ENCODE measurements around the gene KRTAP1-3. TPM values are rescaled to one million over a fixed set of nuclear protein-coding genes. Genes with fewer than 3 reads are reported as not detected.
"Not testable (repeated sequence)": the region's sequence is repeated elsewhere in the genome, so short reads cannot be mapped to it uniquely, and the experiment has no call there.

The KRTAP1-3 gene
- total RNA-seq (not detected), polyA plus RNA-seq (ENCODE audit: insufficient read length in 6 of 6) (not detected)
- long read RNA-seq, donor 1 = 0 reads
- long read RNA-seq, donor 2 = 0 reads
- long read RNA-seq, donor 3 = 0 reads
- long read RNA-seq, donor 4 = 0 reads
- long read RNA-seq, donor 5, partial matches to known transcripts = 0 of 1 reads
- long read RNA-seq, donor 5, other reads (novel, unspliced or antisense) = 0 of 1 reads
- long read RNA-seq, donor 6, partial matches to known transcripts = 0 of 1 reads
- long read RNA-seq, donor 6, other reads (novel, unspliced or antisense) = 0 of 1 reads
- long read RNA-seq, donor 7 = 0 reads
- long read RNA-seq, donor 8 = 0 reads
- long read RNA-seq, donor 9 = 0 reads
- long read RNA-seq, donor 10 = 0 reads
- long read RNA-seq, donor 11 = 0 reads
- long read RNA-seq, donor 12 = 0 reads

- H3K27ac ChIP-seq; H3K4me3 ChIP-seq; H3K36me3 ChIP-seq; ATAC-seq; H3K4me1 ChIP-seq; H3K9me3 ChIP-seq; DNase-seq; intact Hi-C loops (cut with DNase I): not testable (repeated sequence)
- peaks cover 0 to 17% of the 10 kb centered on the region in 2 donors for H3K27me3 ChIP-seq
These were observed at the start of gene KRTAP1-3 for GRCh38 chr17:41034346-41034935. Gene KRTAP1-3, minus strand, starts transcription at chr17:41034874. Its CDS starts 53 bp downstream, at chr17:41034821.

- H3K27me3 ChIP-seq; H3K4me1 ChIP-seq; ATAC-seq; H3K4me3 ChIP-seq; intact Hi-C loops (cut with DNase I); H3K27ac ChIP-seq; H3K9me3 ChIP-seq; H3K36me3 ChIP-seq; DNase-seq: not testable (repeated sequence)
These were observed 49.6 kb upstream of the KRTAP1-3 start, which contains the start of gene KRTAP4-7 for GRCh38 chr17:41084100-41084856. Gene KRTAP4-7, plus strand, starts transcription at chr17:41084150. Its CDS starts 57 bp downstream, at chr17:41084207.

GRCh38 chr17:41083427-41083826, 48.8 kb upstream of the KRTAP1-3 start:
- H3K9me3 ChIP-seq; intact Hi-C loops (cut with DNase I); H3K36me3 ChIP-seq; DNase-seq; H3K4me3 ChIP-seq; H3K27ac ChIP-seq; H3K27me3 ChIP-seq; H3K4me1 ChIP-seq: not testable (repeated sequence)
- ATAC-seq = peak; percentile 64

GRCh38 chr17:41082626-41083025, 48.0 kb upstream of the KRTAP1-3 start:
- no peak for TF ChIP-seq CTCF (IDR thresholded peaks at IDR 0.05)
- ATAC-seq (no peak), DNase-seq (no peak)
- Histone ChIP-seq H3K27me3 (no peaks in the 10 kb centered on the region), H3K9me3 (no peaks in the 10 kb centered on the region), H3K36me3 (no peaks in the 10 kb centered on the region), H3K4me3 (no peak overlapping the region), H3K27ac (no peak overlapping the region), H3K4me1 (no peaks in the 10 kb centered on the region)
- intact Hi-C loops (cut with DNase I) = no loop called here

- no peaks in the 10 kb centered on the region for H3K9me3 ChIP-seq
- ATAC-seq = no peak
- peaks cover 0 to 5% of the 10 kb centered on the region in 2 donors for H3K27me3 ChIP-seq
- H3K36me3 ChIP-seq = no peaks in the 10 kb centered on the region
- H3K27ac ChIP-seq = no peak overlapping the region
- no peak overlapping the region for H3K4me3 ChIP-seq
- DNase-seq = no peak
- no peak for TF ChIP-seq CTCF (IDR thresholded peaks at IDR 0.05)
- H3K4me1 ChIP-seq = no peaks in the 10 kb centered on the region
- intact Hi-C loops (cut with DNase I) = no loop called here
These were observed 42.1 kb upstream of the KRTAP1-3 start for GRCh38 chr17:41076788-41077187.

GRCh38 chr17:41073676-41074075, 39.0 kb upstream of the KRTAP1-3 start:
- intact Hi-C loops (cut with DNase I) = no loop called here
- ATAC-seq = no peak
- TF ChIP-seq CTCF (IDR thresholded peaks at IDR 0.05) = no peak

More at GRCh38 chr17:41073676-41074075, 39.0 kb upstream of the KRTAP1-3 start:
- no peaks in the 10 kb centered on the region for H3K9me3 ChIP-seq
- no peak overlapping the region for H3K27ac ChIP-seq
- no peaks in the 10 kb centered on the region for H3K36me3 ChIP-seq
- DNase-seq = no peak
- H3K4me3 ChIP-seq = no peak overlapping the region
- peaks cover 0 to 5% of the 10 kb centered on the region in 2 donors for H3K27me3 ChIP-seq
- H3K4me1 ChIP-seq = no peaks in the 10 kb centered on the region

All from left lung (tissue), 14 donors.